ENCODE measurements around the gene YAF2.
A peak's percentile ranks its signal among the peaks of the same experiment; 100 is the strongest.

Gene YAF2

GRCh38 chr12:42238240-42239140, at the start of gene YAF2:
Gene YAF2 (minus strand): TSS chr12:42238248. CDS start chr12:42238180, 68 bp downstream.
- peak; percentile 46 for DNase-seq

GRCh38 chr12:42286741-42287140, 48.7 kb upstream of the YAF2 start:
- DNase-seq = no peak

- no peak for DNase-seq
Measured at GRCh38 chr12:42285431-42285830, 47.4 kb upstream of the YAF2 start.

GRCh38 chr12:42284876-42285275, 46.8 kb upstream of the YAF2 start:
- no peak for DNase-seq

GRCh38 chr12:42284157-42284556, 46.1 kb upstream of the YAF2 start:
- no peak for DNase-seq

- DNase-seq = no peak
Measured at GRCh38 chr12:42283739-42284138, 45.7 kb upstream of the YAF2 start.

- peak; percentile 11 for DNase-seq
Measured at GRCh38 chr12:42282294-42282693, 44.2 kb upstream of the YAF2 start.

- no peak for DNase-seq
Measured at GRCh38 chr12:42281844-42282243, 43.8 kb upstream of the YAF2 start.

GRCh38 chr12:42281278-42281677, 43.2 kb upstream of the YAF2 start:
- DNase-seq = no peak

GRCh38 chr12:42278128-42278510, 40.1 kb upstream of the YAF2 start:
- DNase-seq = no peak

- no peak for DNase-seq
Measured at GRCh38 chr12:42277396-42278127, 39.5 kb upstream of the YAF2 start.

GRCh38 chr12:42275499-42275898, 37.5 kb upstream of the YAF2 start:
- no peak for DNase-seq

- DNase-seq = no peak
Measured at GRCh38 chr12:42273706-42274105, 35.7 kb upstream of the YAF2 start.

GRCh38 chr12:42270596-42270995, 32.5 kb upstream of the YAF2 start:
- no peak for DNase-seq

- DNase-seq = no peak
Measured at GRCh38 chr12:42267413-42268190, 29.6 kb upstream of the YAF2 start.

GRCh38 chr12:42266579-42267230, 28.7 kb upstream of the YAF2 start:
- no peak for DNase-seq

- no peak for DNase-seq
Measured at GRCh38 chr12:42262271-42262670, 24.2 kb upstream of the YAF2 start.

GRCh38 chr12:42261708-42262107, 23.7 kb upstream of the YAF2 start:
- DNase-seq = no peak

- DNase-seq = no peak
Measured at GRCh38 chr12:42260518-42260917, 22.5 kb upstream of the YAF2 start.

- no peak for DNase-seq
Measured at GRCh38 chr12:42259699-42260098, 21.7 kb upstream of the YAF2 start.

- DNase-seq = no peak
Measured at GRCh38 chr12:42255866-42256261, 17.8 kb upstream of the YAF2 start.

GRCh38 chr12:42255221-42255865, 17.3 kb upstream of the YAF2 start:
- DNase-seq = no peak
